ENCODE results near the gene SWAP70. TPM values are rescaled to one million over a fixed set of nuclear protein-coding genes. Genes with fewer than 3 reads are reported as not detected.
A peak's percentile ranks its signal among the peaks of the same experiment; 100 is the strongest.

SWAP70 gene
- total and polyA plus RNA-seq, 10 donors: 34.9 to 130 (median 108) TPM

DNA sequence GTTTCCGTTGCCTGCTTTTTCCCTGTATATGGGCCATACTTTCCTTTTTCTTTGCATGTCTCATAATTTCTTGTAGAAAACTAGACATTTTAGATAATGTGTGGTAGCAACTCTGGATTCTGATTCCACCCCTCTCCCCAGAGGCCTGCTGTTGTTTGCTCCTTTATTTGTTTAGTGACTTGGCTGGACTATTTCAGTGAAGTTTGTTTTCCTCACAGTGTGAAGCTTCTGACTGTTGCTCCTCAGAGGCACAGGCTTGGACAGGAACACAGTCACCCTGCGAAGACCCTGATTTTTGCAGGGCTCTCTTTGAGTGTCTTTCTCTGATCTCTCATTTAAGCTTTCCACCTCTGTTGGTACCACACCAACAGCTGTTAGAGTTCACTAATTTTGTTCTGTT, 72.5 kb downstream of the SWAP70 start:
- WGBS, 5 donors: 81 to 94% (median 87%) methylated on average over 2 of the region's 2 CpGs
- intact Hi-C loops (cut with DNase I; ENCODE audit: low total_unique reads): no loop called here
- DNase-seq: no peak
- TF ChIP-seq POLR2A (IDR thresholded peaks at IDR 0.05): no peak
- no peak for TF ChIP-seq POLR2AphosphoS5 (IDR thresholded peaks at IDR 0.05)
- TF ChIP-seq, protein P1, sequence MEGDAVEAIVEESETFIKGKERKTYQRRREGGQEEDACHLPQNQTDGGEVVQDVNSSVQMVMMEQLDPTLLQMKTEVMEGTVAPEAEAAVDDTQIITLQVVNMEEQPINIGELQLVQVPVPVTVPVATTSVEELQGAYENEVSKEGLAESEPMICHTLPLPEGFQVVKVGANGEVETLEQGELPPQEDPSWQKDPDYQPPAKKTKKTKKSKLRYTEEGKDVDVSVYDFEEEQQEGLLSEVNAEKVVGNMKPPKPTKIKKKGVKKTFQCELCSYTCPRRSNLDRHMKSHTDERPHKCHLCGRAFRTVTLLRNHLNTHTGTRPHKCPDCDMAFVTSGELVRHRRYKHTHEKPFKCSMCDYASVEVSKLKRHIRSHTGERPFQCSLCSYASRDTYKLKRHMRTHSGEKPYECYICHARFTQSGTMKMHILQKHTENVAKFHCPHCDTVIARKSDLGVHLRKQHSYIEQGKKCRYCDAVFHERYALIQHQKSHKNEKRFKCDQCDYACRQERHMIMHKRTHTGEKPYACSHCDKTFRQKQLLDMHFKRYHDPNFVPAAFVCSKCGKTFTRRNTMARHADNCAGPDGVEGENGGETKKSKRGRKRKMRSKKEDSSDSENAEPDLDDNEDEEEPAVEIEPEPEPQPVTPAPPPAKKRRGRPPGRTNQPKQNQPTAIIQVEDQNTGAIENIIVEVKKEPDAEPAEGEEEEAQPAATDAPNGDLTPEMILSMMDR (IDR thresholded peaks at IDR 0.05 in 8 of 11, conservative IDR thresholded peaks at IDR 0.05 in 3 of 11): no peak
- Histone ChIP-seq H3K4me1 (peaks cover 16 to 66% (median 33%) of the 10 kb centered on the region in 6 donors), H3K36me3 (peaks cover 3 to 100% (median 64%) of the 10 kb centered on the region in 6 donors), H3K27ac (peak overlapping the region in 5 of 8 donors; percentile 18 to 82 (median 74)), H3K4me3 (no peak overlapping the region), H3K27me3 (replicated peaks in 1 of 7) (no peaks in the 10 kb centered on the region), H3K9me3 (peaks cover 0 to 13% (median 10%) of the 10 kb centered on the region in 8 donors)

DNA sequence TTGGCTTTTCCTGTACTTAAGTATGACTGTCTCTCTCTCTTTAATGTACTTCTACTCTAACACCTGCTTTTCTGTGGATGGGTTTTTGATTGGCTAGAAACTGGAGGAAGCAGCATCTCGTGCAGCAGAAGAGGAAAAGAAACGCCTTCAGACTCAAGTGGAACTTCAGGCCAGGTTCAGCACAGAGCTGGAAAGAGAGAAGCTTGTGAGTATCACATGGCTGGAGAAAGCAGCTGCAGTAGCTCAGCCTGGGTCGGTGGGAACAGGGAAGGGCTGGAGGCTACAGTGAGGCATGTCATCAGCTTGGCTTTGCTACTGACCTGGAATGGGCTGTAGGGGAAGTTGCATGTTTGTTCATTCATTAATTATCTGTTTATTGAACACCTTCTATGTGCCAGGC, 74.2 kb downstream of the SWAP70 start:
- Histone ChIP-seq H3K36me3 (peaks cover 3 to 97% (median 66%) of the 10 kb centered on the region in 6 donors), H3K4me3 (no peak overlapping the region), H3K9me3 (peaks cover 0 to 13% (median 10%) of the 10 kb centered on the region in 8 donors), H3K4me1 (peaks cover 16 to 53% (median 30%) of the 10 kb centered on the region in 6 donors), H3K27ac (peak overlapping the region in 7 of 8 donors; percentile 48 to 82 (median 68)), H3K27me3 (replicated peaks in 1 of 7) (no peaks in the 10 kb centered on the region)
- DNase-seq: no peak
- 14 to 36% (median 23%) methylated on average over 3 of the region's 3 CpGs for WGBS, 5 donors
- TF ChIP-seq, protein P1 (IDR thresholded peaks at IDR 0.05 in 8 of 11, conservative IDR thresholded peaks at IDR 0.05 in 3 of 11): no peak
- peak in 2 of 3 donors; percentile 27 to 30 for TF ChIP-seq POLR2AphosphoS5 (IDR thresholded peaks at IDR 0.05)
- intact Hi-C loops (cut with DNase I; ENCODE audit: low total_unique reads): no loop called here

DNA sequence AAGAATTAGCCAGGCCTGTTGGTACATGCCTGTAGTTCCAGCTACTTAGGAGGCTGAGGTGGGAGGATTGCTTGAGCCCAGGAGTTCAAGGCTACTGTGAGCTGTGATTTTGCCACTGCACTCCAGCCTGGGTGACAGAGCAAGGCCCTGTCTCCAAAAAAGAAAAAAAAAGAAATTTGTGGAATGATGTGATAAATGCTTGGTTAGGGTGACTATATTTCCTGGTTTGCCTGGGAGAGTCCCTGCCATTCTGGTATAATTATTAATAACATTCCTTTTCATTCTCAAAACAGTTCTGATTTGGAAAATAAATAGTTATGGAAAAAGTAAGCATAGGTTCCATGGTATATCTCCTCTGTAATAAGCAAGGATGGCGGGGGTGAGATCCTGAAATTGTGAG, 74.8 kb downstream of the SWAP70 start:
- intact Hi-C loops (cut with DNase I; ENCODE audit: low total_unique reads): no loop called here
- TF ChIP-seq POLR2AphosphoS5 (IDR thresholded peaks at IDR 0.05) (no peak), POLR2A (IDR thresholded peaks at IDR 0.05) (no peak)
- TF ChIP-seq, protein P1 (IDR thresholded peaks at IDR 0.05 in 8 of 11, conservative IDR thresholded peaks at IDR 0.05 in 3 of 11): no peak
- Histone ChIP-seq H3K27me3 (replicated peaks in 1 of 7) (no peaks in the 10 kb centered on the region), H3K9me3 (peaks cover 0 to 13% (median 10%) of the 10 kb centered on the region in 8 donors), H3K4me3 (no peak overlapping the region), H3K4me1 (peaks cover 16 to 48% (median 27%) of the 10 kb centered on the region in 6 donors), H3K36me3 (peaks cover 3 to 93% (median 61%) of the 10 kb centered on the region in 6 donors), H3K27ac (peak overlapping the region in 7 of 8 donors; percentile 48 to 82 (median 68))
- no peak for DNase-seq
- 87 to 100% (median 89%) methylated on average over 1 of the region's 1 CpG for WGBS, 5 donors

DNA sequence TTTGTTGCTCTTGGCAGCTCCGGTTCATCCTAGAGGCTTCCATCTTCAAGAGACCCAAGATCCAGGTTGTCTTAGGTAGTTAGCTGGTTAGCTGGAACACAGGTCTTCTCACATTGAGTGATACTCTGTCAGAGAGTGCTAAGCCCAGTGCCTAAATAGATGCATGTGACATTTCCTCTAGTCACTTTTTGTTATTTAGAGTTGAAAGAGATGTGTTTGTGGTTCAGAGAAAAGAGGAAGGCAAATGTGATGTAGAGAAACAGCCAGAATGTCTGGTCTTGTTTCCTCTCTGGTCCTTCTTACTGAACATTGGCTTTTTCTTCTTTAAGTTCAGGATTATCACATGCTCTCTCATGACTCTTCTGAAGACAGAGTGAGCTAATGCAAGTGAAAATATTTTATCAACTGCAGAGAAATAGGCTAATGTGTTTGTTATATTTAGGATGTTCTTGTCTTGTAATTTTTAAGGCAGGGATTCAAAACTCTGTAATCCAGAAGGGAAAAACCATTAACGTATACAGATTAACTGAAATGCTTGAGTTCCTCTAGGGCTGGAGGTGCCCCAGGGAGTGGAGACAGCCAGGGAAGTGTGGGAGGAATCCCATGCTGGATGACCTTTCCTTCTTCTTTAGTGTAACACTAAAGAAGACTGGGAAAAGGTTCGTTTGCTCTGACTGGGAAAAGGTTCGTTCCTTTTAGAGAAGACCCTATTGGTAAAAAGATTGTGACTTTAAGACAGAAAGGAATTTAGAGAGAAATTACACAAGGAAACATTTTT, 75.4 kb downstream of the SWAP70 start:
- no peak for DNase-seq
- Histone ChIP-seq H3K27me3 (replicated peaks in 1 of 7) (no peaks in the 10 kb centered on the region), H3K36me3 (peaks cover 3 to 93% (median 58%) of the 10 kb centered on the region in 6 donors), H3K27ac (peak overlapping the region; percentile 29 to 82 (median 66)), H3K9me3 (peaks cover 0 to 13% (median 10%) of the 10 kb centered on the region in 8 donors), H3K4me3 (no peak overlapping the region), H3K4me1 (peaks cover 16 to 52% (median 27%) of the 10 kb centered on the region in 6 donors)
- 72 to 89% (median 82%) methylated on average over 4 of the region's 4 CpGs for WGBS, 5 donors
- TF ChIP-seq POLR2A (IDR thresholded peaks at IDR 0.05) (no peak), POLR2AphosphoS5 (IDR thresholded peaks at IDR 0.05) (peak in 1 of 3 donors; percentile 54)
- intact Hi-C loops (cut with DNase I; ENCODE audit: low total_unique reads): no loop called here

All from spleen (tissue), 11 donors.